AG04450 (cell line): ENCODE results near the gene PSMC4. TPM values are rescaled to one million over a fixed set of nuclear protein-coding genes. Genes with fewer than 3 reads are reported as not detected.

Experiments used
- CTCF ChIA-PET: fragments of 300-600, 350-600 bp; formaldehyde crosslinking; extraction: SDS; loops from one replicate; lab custom pipeline; 2022; ENCODE audit warnings: antibody characterized with exemption, inconsistent platforms; lab: Charles Lee
- POLR2A ChIA-PET: fragments of 350-600 bp; formaldehyde crosslinking; extraction: SDS; loops from one replicate; lab custom pipeline; 2021; ENCODE audit warnings: antibody characterized with exemption, inconsistent platforms; lab: Yijun Ruan, JAX
- DNase-seq: peaks from one replicate; pipeline ENCODE4 v3.0.0-alpha.2; 2011; ENCODE audit warnings: low read depth, low spot score
- H3K27ac ChIP-seq: one replicate; pipeline ENCODE4 v1.5.1; 2012; ENCODE audit warnings: low read depth, low read length, control low read depth
- H3K27me3 ChIP-seq: one replicate; pipeline ENCODE4 v1.6.0; 2012; ENCODE audit warnings: low read length; ENCODE audit not compliant: control insufficient read depth, insufficient read depth
- H3K4me3 ChIP-seq: 2 replicates; pipeline ENCODE4 v1.5.1; 2011; ENCODE audit warnings: mild to moderate bottlenecking, low read depth, low read length, control low read depth
- H3K9me3 ChIP-seq: 2 replicates; pipeline ENCODE4 v1.5.1; 2012; ENCODE audit warnings: low read length; ENCODE audit not compliant: control insufficient read depth, insufficient read depth
- polyA plus RNA-seq: library from polyadenylated mRNA; depleted of rRNA; stranded (reverse); fragments of >200 nt; gene quantifications from 2 replicates; pipeline ENCODE4 v1.2.3, GENCODE V29; 2011; rRNA removed
- TF ChIP-seq, protein P1 (sequence below): IDR thresholded peaks from 2 replicates; pipeline ENCODE4 v1.5.1; 2011; ENCODE audit warnings: low read depth, low read length, control low read depth, inconsistent platforms

PSMC4 gene
- polyA plus RNA-seq, 1 experiment, result 68.6 TPM

DNA sequence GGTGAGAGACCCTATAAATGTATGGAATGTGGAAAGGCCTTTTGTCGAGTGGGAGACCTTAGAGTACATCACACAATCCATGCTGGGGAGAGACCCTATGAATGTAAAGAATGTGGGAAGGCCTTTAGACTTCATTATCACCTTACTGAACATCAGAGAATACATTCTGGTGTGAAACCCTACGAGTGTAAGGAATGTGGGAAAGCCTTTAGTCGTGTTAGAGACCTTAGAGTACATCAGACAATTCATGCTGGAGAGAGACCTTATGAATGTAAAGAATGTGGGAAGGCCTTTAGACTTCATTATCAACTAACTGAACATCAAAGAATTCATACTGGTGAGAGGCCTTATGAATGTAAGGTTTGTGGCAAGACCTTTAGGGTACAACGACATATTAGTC, 43.0 kb downstream of the PSMC4 start:
- CTCF ChIA-PET, result no interaction called here
- TF ChIP-seq, protein P1, sequence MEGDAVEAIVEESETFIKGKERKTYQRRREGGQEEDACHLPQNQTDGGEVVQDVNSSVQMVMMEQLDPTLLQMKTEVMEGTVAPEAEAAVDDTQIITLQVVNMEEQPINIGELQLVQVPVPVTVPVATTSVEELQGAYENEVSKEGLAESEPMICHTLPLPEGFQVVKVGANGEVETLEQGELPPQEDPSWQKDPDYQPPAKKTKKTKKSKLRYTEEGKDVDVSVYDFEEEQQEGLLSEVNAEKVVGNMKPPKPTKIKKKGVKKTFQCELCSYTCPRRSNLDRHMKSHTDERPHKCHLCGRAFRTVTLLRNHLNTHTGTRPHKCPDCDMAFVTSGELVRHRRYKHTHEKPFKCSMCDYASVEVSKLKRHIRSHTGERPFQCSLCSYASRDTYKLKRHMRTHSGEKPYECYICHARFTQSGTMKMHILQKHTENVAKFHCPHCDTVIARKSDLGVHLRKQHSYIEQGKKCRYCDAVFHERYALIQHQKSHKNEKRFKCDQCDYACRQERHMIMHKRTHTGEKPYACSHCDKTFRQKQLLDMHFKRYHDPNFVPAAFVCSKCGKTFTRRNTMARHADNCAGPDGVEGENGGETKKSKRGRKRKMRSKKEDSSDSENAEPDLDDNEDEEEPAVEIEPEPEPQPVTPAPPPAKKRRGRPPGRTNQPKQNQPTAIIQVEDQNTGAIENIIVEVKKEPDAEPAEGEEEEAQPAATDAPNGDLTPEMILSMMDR, result no peak
- Histone ChIP-seq H3K27ac (no peak overlapping the region), H3K4me3 (no peak overlapping the region), H3K9me3 (peaks cover 21% of the 10 kb centered on the region), H3K27me3 (no peaks in the 10 kb centered on the region)
- POLR2A ChIA-PET, result no interaction called here
- no peak for DNase-seq

DNA sequence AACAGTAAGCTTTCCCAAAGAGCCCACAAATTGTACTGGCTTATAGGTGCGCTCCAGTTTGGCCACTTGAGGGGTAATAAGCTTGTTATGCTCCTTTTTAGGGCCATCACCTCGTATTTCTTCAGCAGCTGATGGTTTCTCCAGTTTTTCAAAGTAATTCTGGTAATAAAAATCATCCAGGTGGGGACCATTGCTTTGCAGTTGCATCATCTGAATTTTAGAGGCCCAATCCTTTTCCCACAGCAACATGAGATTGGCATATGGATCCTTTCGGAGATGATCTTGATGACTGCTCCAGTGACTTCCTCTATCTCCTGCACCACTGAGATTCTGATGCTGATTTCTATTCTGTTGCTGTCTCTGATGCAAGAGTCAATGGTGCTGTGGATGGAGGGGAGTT, 53.0 kb downstream of the PSMC4 start:
- Histone ChIP-seq H3K4me3 (no peak overlapping the region), H3K27ac (no peak overlapping the region), H3K9me3 (peaks cover 38% of the 10 kb centered on the region), H3K27me3 (no peaks in the 10 kb centered on the region)
- no peak for DNase-seq
- ChIA-PET POLR2A (no interaction called here), CTCF (no interaction called here)
- TF ChIP-seq, protein P1, result no peak

DNA sequence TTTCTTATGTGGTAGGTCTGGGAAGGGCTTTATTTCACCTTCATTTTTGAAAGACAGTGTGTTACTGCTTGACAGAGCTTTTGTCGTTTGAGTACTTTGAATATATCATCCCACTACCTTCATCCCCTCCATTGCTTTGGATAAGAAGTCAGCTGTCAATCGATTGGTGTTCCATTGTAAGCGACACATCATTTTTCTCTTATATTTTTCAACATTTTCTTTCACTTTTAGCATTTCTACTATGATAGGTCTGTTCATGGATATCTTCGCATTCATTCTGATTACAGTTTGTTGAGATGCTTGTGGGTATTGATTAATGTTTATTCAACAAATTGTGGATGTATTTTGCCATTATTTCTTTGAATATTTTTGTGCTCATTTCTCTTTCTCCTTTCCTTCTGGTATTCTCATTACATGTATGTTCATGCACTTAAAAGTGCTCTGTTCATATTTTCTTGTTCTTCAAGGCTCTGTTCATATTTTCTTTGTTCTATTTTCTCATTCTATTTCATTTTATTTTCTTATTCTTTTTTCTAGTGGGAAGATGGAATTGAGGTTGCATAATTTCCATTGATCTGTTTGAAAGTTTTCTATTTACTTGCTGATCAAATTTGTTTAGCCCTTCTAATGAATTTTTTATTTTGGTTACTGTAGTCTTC, 55.1 kb downstream of the PSMC4 start:
- POLR2A ChIA-PET, result no interaction called here
- H3K9me3 ChIP-seq, result peaks cover 45% of the 10 kb centered on the region

DNA sequence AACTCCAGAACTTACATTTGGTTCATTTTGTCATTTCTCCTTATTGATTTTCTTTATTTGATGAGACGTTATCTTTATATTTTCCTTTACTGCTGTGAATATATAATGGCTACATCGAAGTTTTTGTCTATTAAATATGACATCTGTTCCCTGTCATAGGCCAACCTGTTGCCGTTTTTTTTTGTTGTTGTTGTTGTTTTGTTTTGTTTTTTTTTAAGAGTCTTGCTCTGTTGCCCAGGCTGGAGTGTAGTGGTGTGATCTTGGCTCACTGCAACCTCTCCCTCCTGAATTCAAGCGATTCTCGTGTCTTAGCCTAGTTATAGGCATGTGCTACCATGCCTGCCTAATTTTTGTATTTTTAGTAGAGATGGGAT, 55.6 kb downstream of the PSMC4 start:
- ChIA-PET CTCF (no interaction called here), POLR2A (no interaction called here)
- no peak overlapping the region for H3K4me3 ChIP-seq
- TF ChIP-seq, protein P1, result no peak
- no peak overlapping the region for H3K27ac ChIP-seq
- DNase-seq, result no peak
- H3K27me3 ChIP-seq, result no peaks in the 10 kb centered on the region
- peaks cover 50% of the 10 kb centered on the region for H3K9me3 ChIP-seq

More for the DNA sequence above, 55.1 kb downstream of the PSMC4 start:
- DNase-seq, result no peak
- no peak overlapping the region for H3K4me3 ChIP-seq
- TF ChIP-seq, protein P1, result no peak
- H3K27ac ChIP-seq, result no peak overlapping the region
- H3K27me3 ChIP-seq, result no peaks in the 10 kb centered on the region
- CTCF ChIA-PET, result no interaction called here

Other genes with a start within 250 kb of the PSMC4 start
- not detected in 2 replicates for gene CLC, start 233.1 kb upstream of the PSMC4 start, polyA plus RNA-seq
- gene LEUTX, start 192.3 kb upstream of the PSMC4 start, polyA plus RNA-seq, result not detected in 2 replicates
- gene DYRK1B, start 137.0 kb upstream of the PSMC4 start, polyA plus RNA-seq, result 7.2 and 9.2 TPM in 2 replicates
- 256 and 329 TPM in 2 replicates for gene FBL, start 124.8 kb upstream of the PSMC4 start, polyA plus RNA-seq
- gene FCGBP, start 36.5 kb upstream of the PSMC4 start, polyA plus RNA-seq, result 0.04 and 0.09 TPM in 2 replicates
- gene ZNF546, start 25.9 kb downstream of the PSMC4 start, polyA plus RNA-seq, result 1.7 and 2.4 TPM in 2 replicates
- 7.2 and 8.3 TPM in 2 replicates for gene ZNF780B, start 85.1 kb downstream of the PSMC4 start, polyA plus RNA-seq
- 11.8 and 14.5 TPM in 2 replicates for gene ZNF780A, start 119.8 kb downstream of the PSMC4 start, polyA plus RNA-seq
- 2.0 and 2.3 TPM in 2 replicates for gene MAP3K10, start 220.3 kb downstream of the PSMC4 start, polyA plus RNA-seq
- gene TTC9B, start 247.2 kb downstream of the PSMC4 start, polyA plus RNA-seq, result not detected in 2 replicates